HG03280 (cell line): Measurements from ENCODE around the gene PYGB.
A peak's percentile ranks its signal among the peaks of the same experiment; 100 is the strongest.
"Not testable (repeated sequence)": the region's sequence is repeated elsewhere in the genome, so short reads cannot be mapped to it uniquely, and the experiment has no call there.

Source experiments
- ATAC-seq: cut with Tn5 transposase; IDR thresholded peaks from one replicate; pipeline ENCODE4 v1.9.1; 2021; ENCODE audit warnings: mild to moderate bottlenecking, moderate library complexity; ENCODE audit not compliant: unreplicated experiment

The PYGB gene

GRCh38 chr20:25247518-25247955 is 348 bp upstream of the PYGB start:
- peak; percentile 32 for ATAC-seq

GRCh38 chr20:25248786-25249172 is 894 bp downstream of the PYGB start:
- peak; percentile 0 for ATAC-seq

GRCh38 chr20:25249198-25249931 is 1.5 kb downstream of the PYGB start:
- ATAC-seq = no peak

GRCh38 chr20:25250508-25250907 is 2.6 kb downstream of the PYGB start:
- ATAC-seq = no peak

GRCh38 chr20:25251019-25251418 is 3.1 kb downstream of the PYGB start:
- ATAC-seq = no peak

GRCh38 chr20:25251558-25251957 is 3.7 kb downstream of the PYGB start:
- ATAC-seq = no peak

GRCh38 chr20:25252230-25252651 is 4.4 kb downstream of the PYGB start:
- no peak for ATAC-seq

GRCh38 chr20:25252686-25253421 is 5.0 kb downstream of the PYGB start:
- ATAC-seq = no peak

- no peak for ATAC-seq
Measured at GRCh38 chr20:25253606-25254275, 5.9 kb downstream of the PYGB start.

GRCh38 chr20:25254571-25254970 is 6.7 kb downstream of the PYGB start:
- no peak for ATAC-seq

- no peak for ATAC-seq
Measured at GRCh38 chr20:25254986-25255680, 7.2 kb downstream of the PYGB start.

- ATAC-seq = no peak
Measured at GRCh38 chr20:25256226-25256859, 8.5 kb downstream of the PYGB start.

GRCh38 chr20:25257130-25257529 is 9.2 kb downstream of the PYGB start:
- no peak for ATAC-seq

GRCh38 chr20:25257756-25258475 is 10.0 kb downstream of the PYGB start:
- no peak for ATAC-seq

- ATAC-seq = no peak
Measured at GRCh38 chr20:25258476-25258805, 10.6 kb downstream of the PYGB start.

GRCh38 chr20:25258828-25259227 is 10.9 kb downstream of the PYGB start:
- no peak for ATAC-seq

GRCh38 chr20:25259358-25259757 is 11.5 kb downstream of the PYGB start:
- ATAC-seq = no peak

GRCh38 chr20:25259788-25260254 is 11.9 kb downstream of the PYGB start:
- no peak for ATAC-seq

GRCh38 chr20:25260770-25261437 is 13.0 kb downstream of the PYGB start:
- ATAC-seq = not testable (repeated sequence)
